ENCODE results near the gene RPUSD1.

DNA sequence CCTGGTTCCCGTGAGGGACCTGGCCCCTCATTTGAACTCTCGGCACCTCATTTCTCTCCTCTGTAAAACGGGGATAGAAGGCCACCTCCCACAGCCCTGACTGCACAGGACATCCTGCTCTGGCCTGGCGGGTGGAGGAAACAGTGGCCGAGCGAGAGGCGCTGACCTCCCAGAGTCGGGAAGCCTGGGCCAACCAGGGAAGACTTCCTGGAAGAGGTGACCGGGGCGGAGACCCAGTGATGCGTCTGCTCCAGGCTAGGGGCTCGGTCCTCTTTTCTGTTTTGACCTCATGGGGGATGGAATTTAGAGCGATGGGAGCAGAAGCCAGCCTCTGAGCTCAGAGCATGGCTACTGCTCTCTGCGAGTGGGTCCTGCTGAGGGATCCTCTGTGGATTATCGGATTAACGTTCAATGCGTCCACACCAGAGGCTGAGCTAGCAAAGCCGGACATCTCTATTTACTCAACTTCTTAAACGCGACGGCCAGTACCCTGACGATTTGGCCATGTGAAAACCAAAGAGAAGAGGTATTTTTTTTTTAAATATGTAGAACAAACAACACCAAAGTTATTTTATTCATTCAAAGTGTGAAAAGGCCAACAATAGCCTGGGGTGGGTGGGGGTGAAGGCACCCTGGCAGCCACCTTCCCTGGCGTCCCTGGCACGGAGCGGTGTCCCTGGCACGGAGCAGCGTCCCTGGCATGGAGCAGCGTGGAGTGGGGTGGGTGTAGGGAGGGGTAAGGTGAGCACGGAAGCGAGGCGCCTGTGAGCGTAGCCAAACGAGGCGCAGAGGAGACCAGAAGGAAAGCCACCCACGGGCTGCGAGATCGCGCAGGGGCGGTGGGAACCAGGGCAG is 36.8 kb downstream of the RPUSD1 start:
- TF ChIP-seq, protein P1, sequence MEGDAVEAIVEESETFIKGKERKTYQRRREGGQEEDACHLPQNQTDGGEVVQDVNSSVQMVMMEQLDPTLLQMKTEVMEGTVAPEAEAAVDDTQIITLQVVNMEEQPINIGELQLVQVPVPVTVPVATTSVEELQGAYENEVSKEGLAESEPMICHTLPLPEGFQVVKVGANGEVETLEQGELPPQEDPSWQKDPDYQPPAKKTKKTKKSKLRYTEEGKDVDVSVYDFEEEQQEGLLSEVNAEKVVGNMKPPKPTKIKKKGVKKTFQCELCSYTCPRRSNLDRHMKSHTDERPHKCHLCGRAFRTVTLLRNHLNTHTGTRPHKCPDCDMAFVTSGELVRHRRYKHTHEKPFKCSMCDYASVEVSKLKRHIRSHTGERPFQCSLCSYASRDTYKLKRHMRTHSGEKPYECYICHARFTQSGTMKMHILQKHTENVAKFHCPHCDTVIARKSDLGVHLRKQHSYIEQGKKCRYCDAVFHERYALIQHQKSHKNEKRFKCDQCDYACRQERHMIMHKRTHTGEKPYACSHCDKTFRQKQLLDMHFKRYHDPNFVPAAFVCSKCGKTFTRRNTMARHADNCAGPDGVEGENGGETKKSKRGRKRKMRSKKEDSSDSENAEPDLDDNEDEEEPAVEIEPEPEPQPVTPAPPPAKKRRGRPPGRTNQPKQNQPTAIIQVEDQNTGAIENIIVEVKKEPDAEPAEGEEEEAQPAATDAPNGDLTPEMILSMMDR (IDR thresholded peaks at IDR 0.05; ENCODE audit: extremely low read depth in 1 of 2, insufficient read depth in 1 of 2, low read depth in 1 of 2, low read length in 2 of 2), result no peak
- no peak for TF ChIP-seq POLR2A (IDR thresholded peaks at IDR 0.05; ENCODE audit: low read depth, low read length)
- no peak for TF ChIP-seq FOS (IDR thresholded peaks at IDR 0.05; ENCODE audit: borderline replicate concordance, insufficient read depth, low read length)
- TF ChIP-seq POLR2AphosphoS5 (IDR thresholded peaks at IDR 0.05; ENCODE audit: insufficient read depth, low read depth, low read length), result no peak
